Measurements from ENCODE around the gene HLCS. TPM values are rescaled to one million over a fixed set of nuclear protein-coding genes. Genes with fewer than 3 reads are reported as not detected.

The HLCS gene
- polyA plus RNA-seq, 1 donor (not counting 4 experiments of a cell fraction or from before 2014, with no cell fraction given) = 11.5 TPM

- Histone ChIP-seq H3K36me3 (ENCODE audit: control insufficient read depth in 2 of 2, extremely low read depth in 1 of 2, insufficient read depth in 2 of 2, low read length in 2 of 2) (no peaks in the 10 kb centered on the region), H4K20me1 (ENCODE audit: control insufficient read depth, extremely low read depth, insufficient read depth, low read length) (no peaks in the 10 kb centered on the region), H3K9me3 (ENCODE audit: control insufficient read depth, low read depth, low read length) (no peaks in the 10 kb centered on the region), H3K27ac (ENCODE audit: control insufficient read depth, insufficient read depth, low read length) (no peak overlapping the region), H3K79me2 (ENCODE audit: control insufficient read depth, insufficient read depth, low read length) (no peaks in the 10 kb centered on the region), H2AFZ (ENCODE audit: control insufficient read depth, low read length) (no peak overlapping the region), H3K4me1 (ENCODE audit: control insufficient read depth, extremely low read depth, insufficient read depth, low read length) (no peaks in the 10 kb centered on the region), H3K9ac (ENCODE audit: control insufficient read depth, extremely low read depth, insufficient read depth, low read length) (no peak overlapping the region), H3K4me3 (ENCODE audit: control insufficient read depth in 2 of 3, extremely low read depth in 1 of 3, insufficient read depth in 2 of 3, low read depth in 1 of 3, low read length in 3 of 3) (no peak overlapping the region), H3K27me3 (ENCODE audit: control insufficient read depth, extremely low read depth, insufficient read depth, low read length) (no peaks in the 10 kb centered on the region), H3K9me1 (ENCODE audit: control insufficient read depth, extremely low read depth, insufficient read depth, low read length) (no peaks in the 10 kb centered on the region), H3K4me2 (ENCODE audit: control insufficient read depth, extremely low read depth, insufficient read depth, low read depth, low read length) (no peak overlapping the region)
- TF ChIP-seq CTCF (optimal IDR thresholded peaks at IDR 0.05 in 1 of 3, IDR thresholded peaks at IDR 0.05 in 1 of 3, conservative IDR thresholded peaks at IDR 0.05 in 1 of 3; ENCODE audit: extremely low read depth in 1 of 3, insufficient read depth in 2 of 3, low read length in 3 of 3) (no peak), EZH2 (IDR thresholded peaks at IDR 0.05; ENCODE audit: low read length) (no peak)
- no peak for DNase-seq (ENCODE audit: low read depth, low spot score)
- FAIRE-seq = no peak
- dilution Hi-C loops (cut with MboI; ENCODE audit: extremely low pct_ligation_motif_present, low sequenced_read_pairs) = no loop called here
Measured at GRCh38 chr21:36828208-36828607, 138.3 kb downstream of the HLCS start.

- Histone ChIP-seq H3K9ac (ENCODE audit: control insufficient read depth, extremely low read depth, insufficient read depth, low read length) (no peak overlapping the region), H3K36me3 (ENCODE audit: control insufficient read depth in 2 of 2, extremely low read depth in 1 of 2, insufficient read depth in 2 of 2, low read length in 2 of 2) (no peaks in the 10 kb centered on the region), H2AFZ (ENCODE audit: control insufficient read depth, low read length) (no peak overlapping the region), H3K4me3 (ENCODE audit: control insufficient read depth in 2 of 3, extremely low read depth in 1 of 3, insufficient read depth in 2 of 3, low read depth in 1 of 3, low read length in 3 of 3) (no peak overlapping the region), H3K9me1 (ENCODE audit: control insufficient read depth, extremely low read depth, insufficient read depth, low read length) (no peaks in the 10 kb centered on the region), H3K4me1 (ENCODE audit: control insufficient read depth, extremely low read depth, insufficient read depth, low read length) (no peaks in the 10 kb centered on the region), H4K20me1 (ENCODE audit: control insufficient read depth, extremely low read depth, insufficient read depth, low read length) (no peaks in the 10 kb centered on the region), H3K4me2 (ENCODE audit: control insufficient read depth, extremely low read depth, insufficient read depth, low read depth, low read length) (no peak overlapping the region), H3K27me3 (ENCODE audit: control insufficient read depth, extremely low read depth, insufficient read depth, low read length) (no peaks in the 10 kb centered on the region), H3K9me3 (ENCODE audit: control insufficient read depth, low read depth, low read length) (no peaks in the 10 kb centered on the region), H3K27ac (ENCODE audit: control insufficient read depth, insufficient read depth, low read length) (no peak overlapping the region), H3K79me2 (ENCODE audit: control insufficient read depth, insufficient read depth, low read length) (no peaks in the 10 kb centered on the region)
- dilution Hi-C loops (cut with MboI; ENCODE audit: extremely low pct_ligation_motif_present, low sequenced_read_pairs) = no loop called here
- no peak for FAIRE-seq
- TF ChIP-seq CTCF (optimal IDR thresholded peaks at IDR 0.05 in 1 of 3, IDR thresholded peaks at IDR 0.05 in 1 of 3, conservative IDR thresholded peaks at IDR 0.05 in 1 of 3; ENCODE audit: extremely low read depth in 1 of 3, insufficient read depth in 2 of 3, low read length in 3 of 3) (no peak), EZH2 (IDR thresholded peaks at IDR 0.05; ENCODE audit: low read length) (no peak)
- DNase-seq (ENCODE audit: low read depth, low spot score) = no peak
Measured at GRCh38 chr21:36825658-36826057, 140.8 kb downstream of the HLCS start.
